SJSA1 (cell line): Measurements from ENCODE around the gene RDM1. TPM values are rescaled to one million over a fixed set of nuclear protein-coding genes. Genes with fewer than 3 reads are reported as not detected.
"Not testable (repeated sequence)": the region's sequence is repeated elsewhere in the genome, so short reads cannot be mapped to it uniquely, and the experiment has no call there.

Source experiments
- DNase-seq, 2 experiments: peaks; one replicate each; pipeline ENCODE4 v3.0.0-alpha.2; 2015 to 2020; ENCODE audit warnings: low spot score in 2 of 2, low read depth in 1 of 2
- H3K27ac ChIP-seq: fragments of 250-450 bp; sonication (Bioruptor Pico); 2 replicates; pipeline ENCODE4 v1.5.1; 2020; ENCODE audit warnings: mild to moderate bottlenecking, moderate library complexity
- H3K27me3 ChIP-seq: fragments of 250-450 bp; sonication (Bioruptor Pico); replicated peaks from 2 replicates; pipeline ENCODE4 v1.5.1; 2020; ENCODE audit warnings: mild to moderate bottlenecking, moderate library complexity
- H3K36me3 ChIP-seq: fragments of 250-450 bp; sonication (Bioruptor Pico); 2 replicates; pipeline ENCODE4 v1.5.1; 2020; ENCODE audit warnings: mild to moderate bottlenecking
- H3K4me1 ChIP-seq: fragments of 250-450 bp; sonication (Bioruptor Pico); replicated peaks from 2 replicates; pipeline ENCODE4 v1.6.1; 2021; ENCODE audit warnings: mild to moderate bottlenecking
- H3K4me3 ChIP-seq: fragments of 250-450 bp; sonication (Bioruptor Pico); 2 replicates; pipeline ENCODE4 v1.5.1; 2020; ENCODE audit warnings: mild to moderate bottlenecking
- H3K9me3 ChIP-seq: fragments of 250-450 bp; sonication (Bioruptor Pico); replicated peaks from 2 replicates; pipeline ENCODE4 v1.5.1; 2020; ENCODE audit warnings: mild to moderate bottlenecking
- total RNA-seq: library from RNA; depleted of rRNA; stranded (reverse); fragments of >200 nt; shearing (Covaris generic); gene quantifications from 2 replicates; pipeline ENCODE4 v1.2.3, GENCODE V29; 2014

The RDM1 gene
- total RNA-seq, 1 experiment from 2014 or later: 0.11 TPM

GRCh38 chr17:35900708-35901480 is 29.7 kb downstream of the RDM1 start:
- no peaks in the 10 kb centered on the region for H3K27me3 ChIP-seq
- DNase-seq: no peak
- no peak overlapping the region for H3K27ac ChIP-seq
- no peak overlapping the region for H3K4me3 ChIP-seq
- H3K9me3 ChIP-seq: no peaks in the 10 kb centered on the region
- H3K36me3 ChIP-seq: no peaks in the 10 kb centered on the region
- no peaks in the 10 kb centered on the region for H3K4me1 ChIP-seq

DNA sequence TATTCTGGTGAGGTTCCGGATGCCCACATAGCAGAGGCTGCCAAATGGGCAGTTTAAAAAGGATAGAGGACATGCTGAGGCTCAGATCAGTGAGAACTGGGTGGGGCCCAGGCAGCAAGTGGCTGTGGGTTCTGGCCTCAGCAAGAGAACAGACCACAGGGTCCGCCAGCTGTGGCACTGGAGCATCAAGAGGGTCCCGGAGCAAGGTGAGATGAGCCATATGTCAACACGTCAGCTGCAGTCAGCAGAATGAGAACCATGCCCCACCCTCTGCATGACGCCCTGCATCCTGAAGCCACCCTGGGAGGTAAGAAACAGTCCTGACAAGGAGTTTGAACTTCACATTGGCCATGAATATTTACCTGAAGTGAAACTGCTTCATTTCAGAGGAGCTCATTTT is 30.3 kb downstream of the RDM1 start:
- Histone ChIP-seq H3K4me3 (no peak overlapping the region), H3K36me3 (no peaks in the 10 kb centered on the region), H3K9me3 (no peaks in the 10 kb centered on the region), H3K27ac (no peak overlapping the region), H3K4me1 (no peaks in the 10 kb centered on the region), H3K27me3 (no peaks in the 10 kb centered on the region)
- DNase-seq: no peak

DNA sequence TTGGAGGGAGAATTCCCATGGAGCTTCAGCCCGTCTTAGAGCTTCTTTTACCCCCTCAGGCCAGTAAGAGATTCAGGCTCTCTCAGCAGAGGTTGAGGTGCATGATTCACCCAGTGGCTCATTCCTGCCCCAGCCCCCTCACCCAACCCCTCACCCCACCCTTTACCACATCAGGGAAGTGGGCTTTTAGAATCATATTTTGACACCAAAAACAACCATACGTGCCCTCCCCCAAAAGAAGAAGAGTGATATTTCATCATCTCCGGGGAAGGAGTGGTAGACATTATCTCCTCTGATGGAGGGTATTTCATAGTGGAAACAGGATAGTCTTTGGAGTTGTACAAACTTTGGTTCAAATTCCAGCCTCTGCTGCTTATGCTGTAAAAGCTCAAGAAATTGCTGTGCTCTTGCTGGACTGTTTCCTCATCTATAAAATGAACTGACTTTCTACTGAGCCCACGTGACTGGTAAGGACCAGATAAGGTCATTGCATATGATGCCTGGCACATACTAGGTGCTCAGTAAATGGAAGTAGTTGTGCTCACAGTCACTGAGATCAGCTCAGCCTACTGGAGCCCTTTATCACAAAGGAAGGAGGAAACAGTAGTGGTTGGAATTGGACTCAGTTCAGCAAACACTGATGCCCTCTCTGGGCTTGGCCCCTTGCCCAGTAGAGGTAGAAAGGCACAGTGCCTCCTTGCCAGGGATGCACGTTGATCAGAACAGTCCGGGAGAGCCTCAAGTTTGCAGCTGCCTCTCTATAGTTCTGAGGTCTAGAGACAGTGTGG is 32.1 kb downstream of the RDM1 start:
- Histone ChIP-seq H3K4me1 (no peaks in the 10 kb centered on the region), H3K27me3 (no peaks in the 10 kb centered on the region), H3K9me3 (no peaks in the 10 kb centered on the region), H3K4me3 (no peak overlapping the region), H3K27ac (no peak overlapping the region), H3K36me3 (no peaks in the 10 kb centered on the region)
- no peak for DNase-seq

DNA sequence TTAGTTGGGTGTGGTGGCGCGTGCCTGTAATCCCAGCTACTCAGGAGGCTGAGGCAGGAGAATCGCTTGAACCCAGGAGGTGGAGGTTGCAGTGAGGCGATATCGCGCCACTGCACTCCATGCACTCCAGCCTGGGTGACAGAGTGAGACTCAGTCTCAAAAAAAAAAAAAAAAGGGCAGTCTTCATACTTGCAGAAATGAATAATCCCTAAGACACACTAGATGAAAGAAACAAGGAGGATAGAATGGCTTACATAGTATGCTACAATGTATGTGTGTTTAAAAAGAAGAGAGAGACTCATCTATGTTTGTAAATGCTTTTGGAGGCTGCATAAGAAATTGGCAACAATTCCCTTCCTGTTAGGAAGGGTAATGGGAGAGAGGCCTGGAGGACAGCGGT is 32.8 kb downstream of the RDM1 start:
- H3K9me3 ChIP-seq, H3K36me3 ChIP-seq, H3K4me1 ChIP-seq, DNase-seq, H3K27me3 ChIP-seq, H3K4me3 ChIP-seq, H3K27ac ChIP-seq: not testable (repeated sequence)

- Histone ChIP-seq H3K36me3 (no peaks in the 10 kb centered on the region), H3K9me3 (no peaks in the 10 kb centered on the region), H3K27ac (no peak overlapping the region)
These were observed 34.7 kb downstream of the RDM1 start for GRCh38 chr17:35895636-35896587.

GRCh38 chr17:35894206-35894605 is 36.4 kb downstream of the RDM1 start:
- no peak overlapping the region for H3K4me3 ChIP-seq
- H3K9me3 ChIP-seq: no peaks in the 10 kb centered on the region
- no peaks in the 10 kb centered on the region for H3K27me3 ChIP-seq
- H3K27ac ChIP-seq: no peak overlapping the region
- DNase-seq: no peak
- no peaks in the 10 kb centered on the region for H3K36me3 ChIP-seq
- H3K4me1 ChIP-seq: no peaks in the 10 kb centered on the region

More at GRCh38 chr17:35895636-35896587, 34.7 kb downstream of the RDM1 start:
- no peak for DNase-seq
- H3K4me3 ChIP-seq: no peak overlapping the region
- no peaks in the 10 kb centered on the region for H3K4me1 ChIP-seq
- no peaks in the 10 kb centered on the region for H3K27me3 ChIP-seq

GRCh38 chr17:35893751-35894150 is 36.8 kb downstream of the RDM1 start:
- Histone ChIP-seq H3K27ac (no peak overlapping the region), H3K9me3 (no peaks in the 10 kb centered on the region), H3K36me3 (no peaks in the 10 kb centered on the region), H3K4me1 (no peaks in the 10 kb centered on the region), H3K27me3 (no peaks in the 10 kb centered on the region), H3K4me3 (no peak overlapping the region)
- no peak for DNase-seq

- Histone ChIP-seq H3K36me3 (no peaks in the 10 kb centered on the region), H3K4me1 (no peaks in the 10 kb centered on the region), H3K4me3 (no peak overlapping the region), H3K9me3 (no peaks in the 10 kb centered on the region), H3K27me3 (no peaks in the 10 kb centered on the region), H3K27ac (no peak overlapping the region)
- DNase-seq: no peak
These were observed 38.2 kb downstream of the RDM1 start for GRCh38 chr17:35892091-35893035.

DNA sequence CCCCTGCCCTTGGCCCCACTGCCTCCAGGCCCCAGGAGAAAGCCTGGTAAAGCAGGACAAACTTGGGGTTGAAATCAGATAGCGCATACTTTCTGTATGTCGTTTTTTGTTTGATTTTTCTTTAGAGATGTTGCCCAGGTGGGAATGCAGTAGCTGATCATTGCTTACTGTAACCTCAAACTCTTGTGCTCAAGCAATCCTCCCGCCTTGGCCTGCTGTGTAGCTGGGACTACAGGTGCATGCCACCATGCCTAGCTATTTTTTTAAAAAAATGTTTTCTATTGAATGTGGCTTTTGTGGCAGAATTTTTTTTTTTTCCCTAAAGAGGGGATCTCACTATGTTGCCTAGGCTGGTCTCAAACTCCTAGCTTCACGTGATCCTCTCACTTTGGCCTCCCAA is 39.3 kb downstream of the RDM1 start:
- Histone ChIP-seq H3K9me3 (no peaks in the 10 kb centered on the region), H3K36me3 (no peaks in the 10 kb centered on the region), H3K4me3 (no peak overlapping the region), H3K4me1 (no peaks in the 10 kb centered on the region), H3K27me3 (no peaks in the 10 kb centered on the region), H3K27ac (no peak overlapping the region)
- no peak for DNase-seq

GRCh38 chr17:35890774-35891155 is 39.8 kb downstream of the RDM1 start:
- H3K27ac ChIP-seq: no peak overlapping the region
- no peaks in the 10 kb centered on the region for H3K9me3 ChIP-seq
- DNase-seq: no peak
- no peaks in the 10 kb centered on the region for H3K27me3 ChIP-seq
- no peaks in the 10 kb centered on the region for H3K4me1 ChIP-seq
- H3K4me3 ChIP-seq: no peak overlapping the region
- no peaks in the 10 kb centered on the region for H3K36me3 ChIP-seq

GRCh38 chr17:35889818-35890773 is 40.5 kb downstream of the RDM1 start:
- Histone ChIP-seq H3K9me3 (no peaks in the 10 kb centered on the region), H3K36me3 (no peaks in the 10 kb centered on the region), H3K4me3 (no peak overlapping the region), H3K27me3 (no peaks in the 10 kb centered on the region), H3K4me1 (no peaks in the 10 kb centered on the region), H3K27ac (no peak overlapping the region)
- DNase-seq: peak in 1 of 2 experiments; percentile 11

DNA sequence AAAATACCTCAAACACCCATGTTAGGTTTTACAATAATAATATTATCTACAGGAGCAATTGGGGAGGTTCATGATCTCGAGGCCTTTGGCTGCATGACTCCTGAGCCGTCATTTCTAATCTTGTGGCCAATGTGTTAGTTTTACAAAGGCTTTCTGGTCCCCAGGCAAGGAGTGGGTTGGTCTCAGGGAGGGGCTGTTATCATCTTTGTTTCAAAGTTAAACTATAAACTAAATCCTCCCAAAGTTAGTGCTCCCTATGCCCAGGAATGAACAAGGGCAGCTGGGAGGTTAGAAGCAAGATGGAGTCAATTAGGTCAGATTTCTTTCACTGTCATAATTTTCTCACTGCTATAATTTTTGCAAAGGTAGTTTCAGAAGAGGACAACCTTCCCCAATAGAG is 41.3 kb downstream of the RDM1 start:
- no peaks in the 10 kb centered on the region for H3K9me3 ChIP-seq
- no peak overlapping the region for H3K4me3 ChIP-seq
- H3K36me3 ChIP-seq: no peaks in the 10 kb centered on the region
- H3K4me1 ChIP-seq: no peaks in the 10 kb centered on the region
- no peak overlapping the region for H3K27ac ChIP-seq
- no peak for DNase-seq
- H3K27me3 ChIP-seq: no peaks in the 10 kb centered on the region
